Stimulated activated CD8-positive, alpha-beta memory T cell treated with anti-CD3 and anti-CD28 coated beads, Interleukin-4, amount 100 ng/mL, for 1 hour (primary cell): ENCODE measurements around the gene CCDC188.
A peak's percentile ranks its signal among the peaks of the same experiment; 100 is the strongest.

Experiments
- DNase-seq, 2 donors: peaks; one replicate each; pipeline ENCODE4 v3.0.0-alpha.2; 2020; ENCODE audit warnings: low read depth in 2 of 2, low spot score in 1 of 2

The CCDC188 gene

GRCh38 chr22:20135806-20136602 is 14.9 kb downstream of the CCDC188 start:
- DNase-seq = no peak

GRCh38 chr22:20135265-20135664 is 15.6 kb downstream of the CCDC188 start:
- DNase-seq = no peak

DNA sequence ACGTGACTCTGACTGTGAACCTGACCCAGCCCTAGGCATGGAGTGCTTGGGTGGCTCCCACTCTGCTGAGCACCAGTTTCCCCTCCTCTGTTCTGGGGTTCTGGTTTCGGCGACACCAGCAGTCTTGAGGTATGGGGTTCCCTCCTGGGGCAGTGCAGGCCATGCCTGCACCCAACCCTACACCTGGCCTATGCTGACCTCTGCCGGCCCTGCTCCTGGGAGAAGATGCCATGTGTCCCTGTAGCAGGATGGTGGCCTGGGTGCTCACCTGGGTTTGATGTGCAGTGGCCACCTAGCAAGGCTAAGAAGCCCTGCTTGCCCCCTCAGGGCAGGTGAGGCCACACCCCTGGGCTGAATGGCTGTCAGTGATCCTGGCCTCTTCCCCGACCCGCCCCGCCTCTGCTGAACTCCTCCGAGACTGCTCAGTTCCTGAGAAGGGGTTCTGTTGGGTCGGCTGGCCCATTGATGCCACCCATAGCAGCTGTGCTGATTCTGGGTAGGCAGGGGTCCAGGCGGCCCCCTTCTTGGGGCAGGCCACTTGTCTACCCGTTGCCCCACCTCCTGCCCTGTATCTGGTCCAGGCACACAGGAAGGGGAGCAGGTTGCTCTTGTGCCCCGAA is 16.8 kb downstream of the CCDC188 start:
- no peak for DNase-seq

DNA sequence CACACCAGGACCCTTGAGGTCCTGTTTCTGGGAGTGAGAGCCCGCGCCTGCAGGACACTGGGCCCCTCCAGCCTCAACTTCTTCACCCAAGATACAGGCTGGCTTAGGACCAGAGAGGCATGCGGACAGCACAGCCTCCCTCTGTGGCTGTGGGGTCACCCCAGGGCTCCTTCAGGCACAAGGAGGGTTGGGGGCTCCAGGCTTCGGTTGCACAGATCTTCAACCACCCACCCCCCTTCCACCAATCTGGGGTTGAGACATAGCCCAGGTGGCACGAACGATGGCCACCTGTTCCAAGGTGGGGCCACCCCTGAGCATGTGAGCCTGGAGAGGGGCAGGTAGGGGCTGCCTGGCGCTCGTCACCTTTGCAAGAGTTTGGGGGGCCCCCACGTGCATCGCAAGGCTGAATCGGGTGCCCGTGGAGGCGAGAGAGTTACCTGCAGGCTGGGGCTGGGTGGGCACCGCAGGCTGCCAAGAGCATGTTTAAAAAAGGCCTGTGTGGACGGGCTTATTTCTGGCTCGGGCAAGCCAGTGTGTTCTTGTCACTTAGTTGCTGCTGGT is 18.1 kb downstream of the CCDC188 start:
- DNase-seq = no peak

- no peak for DNase-seq
Observed at GRCh38 chr22:20131859-20132685, 18.8 kb downstream of the CCDC188 start.

DNA sequence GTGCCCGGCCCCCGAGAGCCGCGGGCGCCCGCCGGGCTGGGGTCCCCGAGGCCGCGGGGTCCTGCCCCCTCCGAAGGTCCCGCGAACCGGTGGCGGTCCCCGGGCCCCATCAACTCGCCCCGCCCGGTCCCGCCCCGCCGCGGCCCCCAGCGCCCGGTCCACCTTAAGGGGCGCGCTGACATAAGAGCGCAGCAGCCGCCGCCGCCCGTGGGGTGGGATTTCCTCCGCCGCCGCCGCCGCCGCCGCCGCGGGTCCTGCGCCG is 19.3 kb downstream of the CCDC188 start, which contains the start of gene ZDHHC8:
TSS of gene ZDHHC8 (plus strand) at position 208 of the 262 bp plus-strand sequence. CDS start 144 bp downstream, outside the sequence.
- no peak for DNase-seq

DNA sequence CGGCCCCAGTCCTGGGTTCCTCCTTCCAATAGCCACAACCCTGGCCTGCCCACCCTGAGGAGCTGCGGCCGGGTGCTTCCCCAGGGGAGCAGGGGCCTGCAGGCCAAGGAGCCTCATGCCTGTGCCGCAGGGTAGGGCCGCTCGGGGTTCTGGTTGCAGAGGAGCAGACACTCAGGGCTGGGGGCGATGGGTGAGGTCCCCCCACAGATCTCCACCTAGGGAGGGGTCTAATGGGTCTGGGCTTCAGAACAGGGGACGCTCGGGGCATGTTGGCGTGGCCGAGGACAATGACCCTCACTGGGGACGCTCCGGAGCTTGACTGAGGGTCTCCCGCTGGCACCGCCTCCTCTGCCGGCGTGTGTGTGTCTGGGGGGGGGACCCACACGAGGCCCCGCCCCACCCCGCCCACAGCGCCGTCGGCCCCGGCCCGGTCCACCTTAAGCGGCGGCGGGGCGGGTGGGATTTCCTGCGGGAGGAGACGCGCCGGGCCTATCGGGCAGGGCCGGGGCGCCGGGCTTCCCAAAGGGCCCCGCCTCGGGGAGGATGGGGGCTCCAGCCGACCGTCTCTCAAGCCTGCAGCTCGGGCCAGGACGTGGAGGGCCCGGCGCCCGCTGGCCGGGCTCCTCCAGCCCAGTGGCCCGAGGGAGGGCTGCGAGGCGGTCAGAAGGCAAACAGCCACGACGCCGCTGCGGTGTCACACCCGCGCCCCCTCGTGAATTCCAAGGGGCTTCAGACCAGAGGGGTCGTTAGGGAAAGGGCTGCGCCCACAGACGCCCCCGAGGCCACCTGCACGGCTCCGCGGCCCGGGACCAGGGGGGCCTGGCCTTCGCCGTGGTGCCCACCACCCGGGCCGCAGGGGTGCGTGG is 19.9 kb downstream of the CCDC188 start:
- peak; percentile 44 to 69 for DNase-seq

DNA sequence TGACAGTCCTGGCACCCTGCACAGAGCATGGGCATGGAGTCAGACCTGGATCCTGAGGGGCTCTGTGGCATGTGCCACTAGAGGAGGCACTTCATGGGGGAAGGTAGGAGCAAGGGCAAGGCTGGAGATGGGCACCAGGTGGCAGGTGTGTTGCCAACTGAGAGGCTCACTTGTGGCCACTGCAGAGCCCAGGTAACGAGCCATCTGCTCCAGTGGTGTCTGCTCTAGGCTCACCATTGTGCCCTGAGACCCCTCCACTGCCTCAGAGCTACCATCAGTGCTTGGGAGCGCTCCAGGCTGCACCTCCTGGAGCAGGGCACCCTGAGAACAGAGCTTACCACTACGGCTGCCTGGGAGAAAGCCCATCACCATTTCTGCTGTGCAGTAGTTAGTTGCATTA is 20.5 kb downstream of the CCDC188 start:
- DNase-seq = no peak

GRCh38 chr22:20129747-20130014 is 21.2 kb downstream of the CCDC188 start:
- DNase-seq = no peak

DNA sequence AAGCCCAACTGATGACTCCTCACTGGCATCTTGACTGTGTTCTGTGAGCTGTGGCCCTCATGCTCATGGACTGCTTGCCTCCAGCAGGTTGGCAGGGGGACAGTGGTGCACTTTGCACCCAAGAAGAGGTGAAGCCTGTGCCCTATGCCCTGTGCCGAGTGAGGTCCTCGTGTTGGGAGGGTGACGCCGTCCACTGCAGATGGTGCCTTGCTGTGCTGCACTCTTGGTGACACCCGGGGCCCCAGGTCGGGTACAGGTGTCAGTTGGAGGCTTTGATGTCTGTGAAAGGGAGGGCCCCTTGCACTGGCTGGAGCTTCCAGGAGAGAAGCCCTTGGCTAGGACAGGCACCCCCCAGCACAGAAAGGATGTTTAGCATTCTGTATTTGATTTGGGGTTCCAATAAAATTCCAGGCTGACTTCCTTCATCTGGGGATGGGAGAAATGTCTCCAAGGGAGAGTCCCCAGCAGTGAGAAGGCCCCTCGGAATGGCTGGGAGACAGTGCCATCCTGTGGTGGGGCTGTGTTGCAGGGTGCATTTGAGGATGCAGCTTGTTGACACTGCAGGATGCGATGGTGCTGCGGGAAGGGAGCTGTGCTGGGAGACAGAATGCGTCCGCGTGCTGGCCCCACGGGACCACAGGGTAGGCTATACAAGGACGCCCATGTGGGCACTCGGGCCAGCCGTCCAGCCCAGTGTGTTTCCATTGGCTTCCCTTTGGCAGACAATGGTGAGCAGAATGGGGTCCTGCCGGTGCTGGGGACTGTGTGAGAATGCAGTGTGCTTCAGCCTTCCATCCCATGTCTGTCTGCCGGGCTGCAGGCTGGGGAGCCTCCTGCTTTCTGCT is 21.7 kb downstream of the CCDC188 start:
- DNase-seq = no peak

DNA sequence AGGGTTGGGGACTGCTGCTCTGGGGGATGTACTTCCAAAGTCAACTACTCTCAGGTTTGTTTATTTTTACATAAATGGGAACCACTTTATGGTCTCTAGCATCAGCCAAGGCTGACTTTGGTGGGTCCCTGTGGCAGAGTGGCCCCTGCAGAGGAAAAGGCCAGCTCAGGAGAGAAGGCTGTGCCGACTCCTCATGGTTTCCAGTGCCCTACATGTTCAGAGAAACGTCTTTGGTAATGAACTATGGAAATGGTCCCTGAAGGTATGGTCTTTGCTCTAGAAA is 22.3 kb downstream of the CCDC188 start:
- no peak for DNase-seq

DNA sequence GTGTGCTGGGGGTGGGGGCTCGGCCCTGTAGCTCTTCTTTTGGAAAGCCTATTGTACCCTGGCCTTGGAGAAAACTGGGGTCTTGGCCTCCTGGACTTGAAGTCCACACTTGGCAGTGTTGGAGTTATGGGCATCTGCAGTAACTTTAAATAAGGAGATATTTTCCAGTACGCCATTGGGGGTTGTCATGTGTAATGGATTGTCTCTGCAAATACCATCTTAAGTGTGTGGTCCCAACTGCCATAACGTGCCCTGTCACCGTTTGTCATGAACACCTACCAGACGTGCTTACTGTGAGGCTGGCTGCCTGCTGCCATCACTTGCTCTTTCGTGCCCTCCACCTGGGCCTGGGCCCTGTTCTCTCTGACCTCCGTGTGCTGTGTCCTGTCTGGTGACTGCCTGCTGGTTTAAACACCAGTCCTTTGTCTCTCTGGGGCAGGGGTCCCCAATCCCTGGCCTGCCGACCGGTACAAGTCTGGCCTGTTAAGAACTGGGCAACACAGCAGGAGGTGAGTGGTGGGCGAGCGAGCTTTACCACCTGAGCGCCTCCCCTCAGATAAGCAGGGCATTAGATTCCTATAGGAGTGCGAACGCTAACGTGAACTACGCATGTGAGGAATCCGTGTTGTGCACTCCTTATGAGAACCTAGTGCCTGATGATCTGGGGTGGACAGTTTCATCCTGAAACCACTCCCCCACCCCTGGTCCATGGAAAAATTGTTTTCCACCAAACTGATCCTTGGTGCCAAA is 22.8 kb downstream of the CCDC188 start:
- no peak for DNase-seq

DNA sequence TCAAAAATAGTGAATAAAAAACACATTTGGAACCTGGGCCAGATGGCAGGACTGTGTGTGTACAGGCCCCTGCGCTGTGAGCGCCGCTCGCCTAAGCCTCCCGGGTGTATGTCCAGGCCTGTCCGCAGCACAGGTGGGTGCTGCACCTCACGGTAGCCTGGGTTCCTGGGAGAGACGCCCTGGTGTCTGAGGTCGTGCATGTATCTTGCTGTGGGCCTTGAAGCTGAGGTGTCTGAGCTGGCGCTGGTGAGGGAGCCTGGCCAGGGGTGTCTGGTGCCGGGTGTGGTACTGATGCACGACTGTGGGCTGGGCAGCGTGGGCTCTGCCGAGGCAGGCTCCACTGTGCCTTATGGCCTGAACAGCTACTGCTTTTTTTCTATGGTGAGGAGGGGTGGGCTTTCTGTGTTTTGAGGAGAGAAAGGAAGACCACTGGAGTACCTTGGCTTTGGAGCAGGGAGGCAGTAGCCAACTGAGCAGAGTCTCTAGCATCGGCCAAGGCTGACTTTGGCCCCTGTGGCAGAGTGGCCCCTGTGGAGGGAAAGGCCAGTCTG is 23.5 kb downstream of the CCDC188 start:
- no peak for DNase-seq

- DNase-seq = no peak
Observed at GRCh38 chr22:20126284-20127029, 24.4 kb downstream of the CCDC188 start.

DNA sequence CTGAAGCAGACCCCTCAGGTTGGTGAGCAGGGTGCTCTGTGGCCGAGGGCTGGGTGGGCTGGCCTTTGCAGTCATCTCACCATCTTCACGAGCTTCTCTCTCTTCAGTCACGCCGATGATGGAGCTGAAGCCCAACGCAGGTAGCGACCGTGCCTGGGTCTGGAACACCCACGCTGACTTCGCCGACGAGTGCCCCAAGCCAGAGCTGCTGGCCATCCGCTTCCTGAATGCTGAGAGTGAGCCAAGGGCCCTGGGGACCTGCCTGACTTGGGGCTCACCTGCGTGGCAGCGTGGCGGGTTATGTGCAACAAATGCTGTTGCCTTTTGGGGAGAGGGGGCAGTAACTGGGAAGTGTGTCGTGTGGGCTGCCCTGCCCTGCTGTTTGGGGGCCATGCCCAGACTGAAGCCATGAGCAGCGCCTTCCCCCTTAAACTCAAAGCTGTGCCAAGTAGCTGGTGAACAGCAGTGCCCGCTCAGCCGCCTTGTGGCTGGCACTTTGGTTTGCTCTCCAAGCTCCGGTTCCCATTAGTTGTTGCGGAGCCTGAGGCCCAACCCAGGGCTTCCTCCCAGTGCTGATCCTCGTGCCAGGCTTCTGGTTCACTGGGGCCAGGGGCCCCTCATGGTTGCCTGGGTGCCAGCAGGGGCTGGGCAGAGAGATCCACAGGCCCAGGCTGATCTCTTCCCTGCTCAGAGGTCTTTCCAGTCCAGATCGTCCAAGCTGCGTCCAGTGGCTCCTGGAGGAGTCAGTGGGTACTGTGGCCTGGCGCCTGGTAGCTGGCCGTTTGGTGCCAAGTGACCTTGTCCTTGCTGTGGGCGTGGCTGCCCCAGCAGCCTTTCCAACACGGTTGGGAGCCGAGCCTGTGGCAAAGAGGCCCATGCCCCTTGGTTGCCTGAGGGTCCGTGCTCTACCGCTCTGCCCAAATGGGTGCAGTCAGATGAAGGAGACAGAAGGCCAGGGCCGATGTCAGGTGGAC is 25.4 kb downstream of the CCDC188 start:
- DNase-seq = no peak

- no peak for DNase-seq
Observed at GRCh38 chr22:20124083-20124787, 26.6 kb downstream of the CCDC188 start.
